C4-2B (cell line): ENCODE results near the gene KLHL36.

Source experiments
- CTCF ChIP-seq: fragments of 450-650 bp; conservative IDR thresholded peaks from 2 replicates; pipeline ENCODE4 v1.5.1; 2017; ENCODE audit warnings: mild to moderate bottlenecking
- ZFX ChIP-seq: fragments of 450-650 bp; IDR thresholded peaks from 2 replicates; pipeline ENCODE4 v1.6.1; 2017

GRCh38 chr16:84630446-84631152, 17.7 kb upstream of the KLHL36 start:
- TF ChIP-seq CTCF: no peak
- no peak for TF ChIP-seq ZFX
